GM21367 (cell line): ENCODE measurements around the gene OR2AK2.

Experiments used
- ATAC-seq: cut with Tn5 transposase; IDR thresholded peaks from one replicate; pipeline ENCODE4 v1.9.1; 2021; ENCODE audit not compliant: unreplicated experiment

OR2AK2 gene

GRCh38 chr1:247964933-247965332 is at the start of gene OR2AK2:
TSS of gene OR2AK2 (plus strand) at chr1:247965233. CDS start at chr1:247965377, 144 bp downstream.
- ATAC-seq, result no peak

- ATAC-seq, result no peak
Observed at GRCh38 chr1:247919952-247920351, 45.1 kb upstream of the OR2AK2 start, which contains the start of gene OR2T8. TSS of gene OR2T8 (plus strand) at chr1:247920252. CDS start at chr1:247921018, 766 bp downstream.

- no peak for ATAC-seq
Observed at GRCh38 chr1:247923941-247924340, 41.1 kb upstream of the OR2AK2 start.

- ATAC-seq, result no peak
Observed at GRCh38 chr1:247924868-247925267, 40.2 kb upstream of the OR2AK2 start, which contains the start of gene OR2AJ1. TSS of gene OR2AJ1 (plus strand) at chr1:247924889. CDS start at chr1:247933769, 8,880 bp downstream.

GRCh38 chr1:247933989-247934388 is 31.0 kb upstream of the OR2AK2 start:
- ATAC-seq, result no peak

- no peak for ATAC-seq
Observed at GRCh38 chr1:247935781-247936180, 29.3 kb upstream of the OR2AK2 start.

- no peak for ATAC-seq
Observed at GRCh38 chr1:247936415-247936814, 28.6 kb upstream of the OR2AK2 start.

- ATAC-seq, result peak; percentile 99
Observed at GRCh38 chr1:247936965-247937734, 27.9 kb upstream of the OR2AK2 start.

GRCh38 chr1:247942624-247943023 is 22.4 kb upstream of the OR2AK2 start:
- no peak for ATAC-seq

- ATAC-seq, result no peak
Observed at GRCh38 chr1:247948558-247948957, 16.5 kb upstream of the OR2AK2 start, which contains the start of gene OR2L8. TSS of gene OR2L8 (plus strand) at chr1:247948858. CDS start at chr1:247948858, 0 bp downstream.

- ATAC-seq, result no peak
Observed at GRCh38 chr1:247953408-247953807, 11.6 kb upstream of the OR2AK2 start.

GRCh38 chr1:247961791-247962190 is 3.2 kb upstream of the OR2AK2 start:
- no peak for ATAC-seq

- ATAC-seq, result no peak
Observed at GRCh38 chr1:247962911-247963588, 2.0 kb upstream of the OR2AK2 start.

GRCh38 chr1:247966532-247967204 is 1.6 kb downstream of the OR2AK2 start:
- peak; percentile 91 for ATAC-seq

- ATAC-seq, result no peak
Observed at GRCh38 chr1:247992986-247993385, 28.0 kb downstream of the OR2AK2 start.

GRCh38 chr1:247998811-247999210 is 33.8 kb downstream of the OR2AK2 start:
- no peak for ATAC-seq

- ATAC-seq, result no peak
Observed at GRCh38 chr1:248000169-248000568, 35.1 kb downstream of the OR2AK2 start.

- ATAC-seq, result no peak
Observed at GRCh38 chr1:248007778-248008177, 42.7 kb downstream of the OR2AK2 start.

GRCh38 chr1:248009681-248010080 is 44.6 kb downstream of the OR2AK2 start:
- no peak for ATAC-seq

- ATAC-seq, result no peak
Observed at GRCh38 chr1:248013229-248013710, 48.2 kb downstream of the OR2AK2 start, which contains the start of gene OR2L5. TSS of gene OR2L5 (plus strand) at chr1:248013660. CDS start at chr1:248021948, 8,288 bp downstream.

- no peak for ATAC-seq
Observed at GRCh38 chr1:248015803-248016202, 50.8 kb downstream of the OR2AK2 start.
